GM19035 (cell line): ENCODE measurements around the gene RHOT2.
A peak's percentile ranks its signal among the peaks of the same experiment; 100 is the strongest.
"Not testable (repeated sequence)": the region's sequence is repeated elsewhere in the genome, so short reads cannot be mapped to it uniquely, and the experiment has no call there.

ENCODE experiments used
- ATAC-seq: cut with Tn5 transposase; IDR thresholded peaks from one replicate; pipeline ENCODE4 v1.9.1; 2021; ENCODE audit not compliant: unreplicated experiment

Gene RHOT2

GRCh38 chr16:712740-713250 is 44.9 kb downstream of the RHOT2 start:
- ATAC-seq = not testable (repeated sequence)

- no peak for ATAC-seq
These were observed 46.1 kb downstream of the RHOT2 start for GRCh38 chr16:714079-714478.

- peak; percentile 74 for ATAC-seq
These were observed 46.9 kb downstream of the RHOT2 start, which contains the start of gene METRN for GRCh38 chr16:714558-715476. TSS of gene METRN (plus strand) at chr16:715118. CDS start at chr16:715290, 172 bp downstream.

- ATAC-seq = peak; percentile 23
These were observed 47.7 kb downstream of the RHOT2 start for GRCh38 chr16:715477-716199.

- ATAC-seq = no peak
These were observed 48.3 kb downstream of the RHOT2 start for GRCh38 chr16:716200-716568.

GRCh38 chr16:716768-717325 is 48.9 kb downstream of the RHOT2 start:
- no peak for ATAC-seq

- no peak for ATAC-seq
These were observed 49.7 kb downstream of the RHOT2 start for GRCh38 chr16:717450-718245.

- ATAC-seq = no peak
These were observed 50.5 kb downstream of the RHOT2 start for GRCh38 chr16:718389-718788.

GRCh38 chr16:718922-719321 is 51.0 kb downstream of the RHOT2 start:
- ATAC-seq = no peak

GRCh38 chr16:719815-720446 is 52.0 kb downstream of the RHOT2 start:
- ATAC-seq = no peak

- peak; percentile 14 for ATAC-seq
These were observed 52.6 kb downstream of the RHOT2 start for GRCh38 chr16:720447-720989.

GRCh38 chr16:720990-721764 is 53.2 kb downstream of the RHOT2 start, which contains the start of gene ANTKMT:
TSS of gene ANTKMT (plus strand) at chr16:721146. CDS start at chr16:721275, 129 bp downstream.
- peak; percentile 66 for ATAC-seq

GRCh38 chr16:721765-722540 is 54.0 kb downstream of the RHOT2 start:
- ATAC-seq = no peak

- ATAC-seq = no peak
These were observed 55.1 kb downstream of the RHOT2 start for GRCh38 chr16:722835-723633.

GRCh38 chr16:723695-724094 is 55.8 kb downstream of the RHOT2 start:
- no peak for ATAC-seq
